A673 (cell line): ENCODE results near the gene GATA5.

Source experiments
- EZH2 ChIP-seq: fragments of 200-600 bp; sonication (generic); IDR thresholded peaks from 2 replicates; pipeline ENCODE4 v1.6.1; 2017; ENCODE audit warnings: borderline replicate concordance, low read depth, mild to moderate bottlenecking, mixed read lengths, antibody characterized with exemption, low read length; ENCODE audit not compliant: poor library complexity, severe bottlenecking
- TF ChIP-seq, protein P1 (sequence below): fragments of 300-800, 200-600 bp; sonication (generic); conservative IDR thresholded peaks from 2 replicates; pipeline ENCODE4 v1.5.1; 2017; ENCODE audit warnings: low read depth, mild to moderate bottlenecking, antibody characterized with exemption, low read length, moderate library complexity, mixed read lengths

DNA sequence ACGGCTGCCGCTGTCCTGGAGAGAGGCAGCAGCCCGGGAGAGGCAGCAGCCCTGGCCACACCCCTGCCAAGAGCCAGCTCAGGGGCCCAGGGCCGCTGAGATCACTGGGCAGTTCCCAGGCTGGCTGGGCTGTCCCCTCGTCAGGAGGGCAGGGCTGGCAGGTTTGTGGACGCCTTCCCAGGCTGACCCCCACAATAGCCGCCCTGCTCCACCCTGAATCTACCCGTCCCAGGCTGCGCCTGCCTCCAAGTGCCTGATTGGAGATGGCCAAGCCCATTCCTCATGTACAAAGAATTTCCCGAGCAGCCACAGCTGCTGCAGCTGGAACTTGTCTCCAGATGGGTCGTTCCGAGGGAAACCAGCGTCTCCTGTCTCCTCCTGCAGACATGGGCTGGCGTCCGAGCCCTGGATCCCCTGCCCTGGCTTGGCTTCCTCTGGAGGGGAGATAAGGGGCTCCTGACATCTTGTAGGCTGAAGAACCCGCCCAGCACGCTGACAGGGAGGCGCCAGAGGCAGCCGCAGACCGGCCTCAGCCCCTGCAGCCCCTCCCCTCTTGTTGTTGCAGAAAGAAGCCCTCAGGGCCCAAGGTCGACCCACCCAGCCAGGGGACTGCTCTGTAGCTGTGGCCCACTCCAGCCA is 9.4 kb upstream of the GATA5 start:
- TF ChIP-seq, protein P1, sequence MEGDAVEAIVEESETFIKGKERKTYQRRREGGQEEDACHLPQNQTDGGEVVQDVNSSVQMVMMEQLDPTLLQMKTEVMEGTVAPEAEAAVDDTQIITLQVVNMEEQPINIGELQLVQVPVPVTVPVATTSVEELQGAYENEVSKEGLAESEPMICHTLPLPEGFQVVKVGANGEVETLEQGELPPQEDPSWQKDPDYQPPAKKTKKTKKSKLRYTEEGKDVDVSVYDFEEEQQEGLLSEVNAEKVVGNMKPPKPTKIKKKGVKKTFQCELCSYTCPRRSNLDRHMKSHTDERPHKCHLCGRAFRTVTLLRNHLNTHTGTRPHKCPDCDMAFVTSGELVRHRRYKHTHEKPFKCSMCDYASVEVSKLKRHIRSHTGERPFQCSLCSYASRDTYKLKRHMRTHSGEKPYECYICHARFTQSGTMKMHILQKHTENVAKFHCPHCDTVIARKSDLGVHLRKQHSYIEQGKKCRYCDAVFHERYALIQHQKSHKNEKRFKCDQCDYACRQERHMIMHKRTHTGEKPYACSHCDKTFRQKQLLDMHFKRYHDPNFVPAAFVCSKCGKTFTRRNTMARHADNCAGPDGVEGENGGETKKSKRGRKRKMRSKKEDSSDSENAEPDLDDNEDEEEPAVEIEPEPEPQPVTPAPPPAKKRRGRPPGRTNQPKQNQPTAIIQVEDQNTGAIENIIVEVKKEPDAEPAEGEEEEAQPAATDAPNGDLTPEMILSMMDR: no peak
- TF ChIP-seq EZH2: no peak
